COLO668 (cell line): ENCODE data around the gene ELF4.

Experiments
- DNase-seq: peaks from one replicate; lab custom pipeline; 2025; ENCODE audit not compliant: unreplicated experiment; lab: John Stamatoyannopoulos, UW

Gene ELF4

GRCh38 chrX:130085551-130086446 lies 24.5 kb downstream of the ELF4 start:
- no peak for DNase-seq

GRCh38 chrX:130084631-130085237 lies 25.6 kb downstream of the ELF4 start:
- no peak for DNase-seq

- DNase-seq: no peak
These were observed 26.5 kb downstream of the ELF4 start for GRCh38 chrX:130083656-130084382.

- DNase-seq: no peak
These were observed 27.2 kb downstream of the ELF4 start for GRCh38 chrX:130083107-130083490.

GRCh38 chrX:130082244-130083106 lies 27.8 kb downstream of the ELF4 start:
- DNase-seq: no peak

GRCh38 chrX:130081421-130082045 lies 28.8 kb downstream of the ELF4 start:
- no peak for DNase-seq

GRCh38 chrX:130080791-130081367 lies 29.4 kb downstream of the ELF4 start:
- DNase-seq: no peak

- DNase-seq: peak; percentile 49
These were observed 30.4 kb downstream of the ELF4 start for GRCh38 chrX:130079824-130080406.

GRCh38 chrX:130075777-130076176 lies 34.5 kb downstream of the ELF4 start:
- DNase-seq: no peak

- no peak for DNase-seq
These were observed 38.0 kb downstream of the ELF4 start for GRCh38 chrX:130072345-130072740.

- DNase-seq: no peak
These were observed 38.5 kb downstream of the ELF4 start for GRCh38 chrX:130071611-130072344.

- no peak for DNase-seq
These were observed 43.2 kb downstream of the ELF4 start for GRCh38 chrX:130066975-130067615.

GRCh38 chrX:130060122-130061069 lies 49.9 kb downstream of the ELF4 start:
- peak; percentile 80 for DNase-seq

GRCh38 chrX:130058652-130059051 lies 51.6 kb downstream of the ELF4 start:
- no peak for DNase-seq

- no peak for DNase-seq
These were observed 53.1 kb downstream of the ELF4 start for GRCh38 chrX:130057209-130057608.

- DNase-seq: no peak
These were observed 54.4 kb downstream of the ELF4 start for GRCh38 chrX:130055899-130056298.

GRCh38 chrX:130055103-130055502 lies 55.2 kb downstream of the ELF4 start:
- no peak for DNase-seq
